Skeletal muscle satellite cell (primary cell): ENCODE measurements around the gene CRHBP.
"Not testable (repeated sequence)": the region's sequence is repeated elsewhere in the genome, so short reads cannot be mapped to it uniquely, and the experiment has no call there.

Source experiments
- H3K27me3 ChIP-seq: 2 replicates; pipeline ENCODE4 v1.7.0; 2013; ENCODE audit warnings: low read length; ENCODE audit not compliant: control insufficient read depth, insufficient read depth
- H3K36me3 ChIP-seq: 2 replicates; pipeline ENCODE4 v1.7.0; 2013; ENCODE audit warnings: mild to moderate bottlenecking, control low read depth, low read length; ENCODE audit not compliant: insufficient read depth
- H3K4me1 ChIP-seq: 2 replicates; pipeline ENCODE4 v1.7.0; 2013; ENCODE audit warnings: low read length; ENCODE audit not compliant: control insufficient read depth, insufficient read depth
- H3K4me2 ChIP-seq: 2 replicates; pipeline ENCODE4 v1.7.0; 2013; ENCODE audit warnings: mild to moderate bottlenecking, low read length
- H3K4me3 ChIP-seq: 2 replicates; pipeline ENCODE4 v1.7.0; 2013; ENCODE audit warnings: low read length
- H3K9ac ChIP-seq: 2 replicates; pipeline ENCODE4 v1.7.0; 2013; ENCODE audit warnings: mild to moderate bottlenecking, low read depth, low read length, moderate library complexity
- H3K9me3 ChIP-seq: replicated peaks from 2 replicates; pipeline ENCODE4 v1.7.0; 2013; ENCODE audit warnings: mild to moderate bottlenecking, control low read depth, low read length

CRHBP gene

DNA sequence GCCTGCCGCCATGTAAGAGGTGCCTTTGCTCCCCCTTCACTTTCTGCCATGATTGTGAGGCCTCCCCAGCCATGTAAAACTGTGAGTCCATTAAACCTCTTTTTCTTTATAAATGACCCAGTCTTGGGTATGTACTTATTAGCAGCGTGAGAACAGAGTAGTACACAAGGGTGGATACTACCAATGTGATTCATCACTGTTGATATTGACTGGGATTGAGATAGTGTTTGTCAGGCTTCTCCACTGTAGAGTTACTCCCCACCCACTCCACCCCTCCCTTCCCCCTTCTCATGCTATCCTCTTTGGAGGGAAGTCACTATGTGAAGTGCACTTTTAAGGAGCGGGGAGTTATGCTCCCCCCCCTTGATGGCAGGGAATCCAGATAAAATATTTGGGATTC, 11.4 kb upstream of the CRHBP start:
- Histone ChIP-seq H3K4me3 (no peak overlapping the region), H3K36me3 (no peaks in the 10 kb centered on the region), H3K9ac (no peak overlapping the region), H3K27me3 (no peaks in the 10 kb centered on the region), H3K9me3 (no peaks in the 10 kb centered on the region), H3K4me1 (peaks cover 21% of the 10 kb centered on the region), H3K4me2 (no peak overlapping the region)

GRCh38 chr5:76942581-76942980, 10.3 kb upstream of the CRHBP start:
- Histone ChIP-seq H3K4me1 (peaks cover 21% of the 10 kb centered on the region), H3K27me3 (no peaks in the 10 kb centered on the region)

DNA sequence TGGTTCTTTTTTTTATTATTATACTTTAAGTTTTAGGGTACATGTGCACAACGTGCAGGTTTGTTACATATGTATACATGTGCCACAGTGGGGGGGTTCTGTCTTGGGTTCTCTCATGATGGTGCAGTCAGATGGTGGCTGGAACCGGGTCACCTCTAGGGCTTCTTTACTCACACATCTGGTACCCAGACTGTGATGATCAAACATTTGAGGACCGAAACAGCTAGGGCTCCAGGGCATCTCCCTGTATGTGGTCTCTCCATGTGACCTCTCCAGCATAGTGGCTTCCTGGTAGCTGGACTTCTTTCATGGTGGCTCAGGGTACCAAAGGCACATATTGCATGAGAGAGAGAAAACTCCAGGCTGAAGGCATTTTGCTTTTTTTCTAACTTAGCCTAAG, 9.8 kb upstream of the CRHBP start:
- Histone ChIP-seq H3K27me3 (no peaks in the 10 kb centered on the region), H3K36me3 (no peaks in the 10 kb centered on the region), H3K9me3 (no peaks in the 10 kb centered on the region)

More at GRCh38 chr5:76942581-76942980, 10.3 kb upstream of the CRHBP start:
- no peak overlapping the region for H3K9ac ChIP-seq
- H3K36me3 ChIP-seq, result no peaks in the 10 kb centered on the region
- no peak overlapping the region for H3K4me3 ChIP-seq
- H3K4me2 ChIP-seq, result peak overlapping the region; percentile 19
- no peaks in the 10 kb centered on the region for H3K9me3 ChIP-seq

DNA sequence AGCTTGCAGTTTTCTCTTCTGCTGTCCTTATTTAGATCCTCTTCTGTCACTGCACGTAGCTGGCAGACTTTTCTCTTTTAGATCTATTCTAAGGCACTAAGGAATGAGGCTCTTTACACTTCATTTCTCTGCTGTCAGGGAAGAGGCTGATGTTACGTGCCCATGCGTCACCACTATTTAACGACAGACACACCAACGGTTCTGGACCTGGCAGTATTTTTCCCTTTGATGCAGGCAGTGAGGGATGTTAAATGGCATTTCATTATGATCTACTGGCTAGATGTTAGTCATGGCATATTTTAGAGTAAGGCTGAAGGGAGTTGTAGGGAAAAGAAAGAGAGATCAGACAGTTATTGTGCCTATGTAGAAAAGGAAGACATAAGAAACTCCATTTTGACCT, 8.2 kb upstream of the CRHBP start:
- Histone ChIP-seq H3K9ac (no peak overlapping the region), H3K4me2 (no peak overlapping the region), H3K9me3 (no peaks in the 10 kb centered on the region), H3K27me3 (no peaks in the 10 kb centered on the region), H3K4me3 (no peak overlapping the region), H3K4me1 (peaks cover 21% of the 10 kb centered on the region), H3K36me3 (no peaks in the 10 kb centered on the region)

More for the DNA sequence above, 9.8 kb upstream of the CRHBP start:
- Histone ChIP-seq H3K4me1 (peaks cover 21% of the 10 kb centered on the region), H3K4me3 (no peak overlapping the region), H3K4me2 (peak overlapping the region; percentile 19), H3K9ac (no peak overlapping the region)

- H3K4me3 ChIP-seq, H3K9ac ChIP-seq, H3K27me3 ChIP-seq, H3K36me3 ChIP-seq, H3K9me3 ChIP-seq, H3K4me2 ChIP-seq: not testable (repeated sequence)
- peaks cover 21% of the 10 kb centered on the region for H3K4me1 ChIP-seq
Observed at GRCh38 chr5:76945238-76945637, 7.6 kb upstream of the CRHBP start.

DNA sequence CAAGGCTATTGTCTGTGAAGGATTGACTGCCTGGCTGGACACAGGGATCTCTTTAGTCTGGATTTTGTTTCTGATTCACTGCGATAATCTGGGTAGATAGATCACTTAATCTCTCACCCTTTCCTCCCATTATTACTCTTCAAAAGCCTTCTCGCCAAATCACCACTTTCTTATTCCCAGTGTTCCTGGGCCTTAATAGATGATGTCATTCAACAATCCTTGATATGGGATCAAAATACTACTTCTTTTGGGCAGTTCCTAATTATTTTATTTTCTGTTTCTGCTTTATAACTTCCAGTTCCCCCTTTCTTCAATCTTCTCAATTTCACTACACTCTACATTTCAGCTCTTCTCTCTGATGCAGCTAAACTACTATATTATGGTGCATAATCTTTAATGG, 6.8 kb upstream of the CRHBP start:
- Histone ChIP-seq H3K27me3 (no peaks in the 10 kb centered on the region), H3K4me1 (peaks cover 21% of the 10 kb centered on the region), H3K9me3 (no peaks in the 10 kb centered on the region), H3K9ac (no peak overlapping the region), H3K36me3 (no peaks in the 10 kb centered on the region), H3K4me2 (no peak overlapping the region), H3K4me3 (no peak overlapping the region)

GRCh38 chr5:76947082-76947503, 5.8 kb upstream of the CRHBP start:
- H3K36me3 ChIP-seq, result no peaks in the 10 kb centered on the region
- H3K4me1 ChIP-seq, result peaks cover 15% of the 10 kb centered on the region
- no peak overlapping the region for H3K4me3 ChIP-seq
- H3K9me3 ChIP-seq, result no peaks in the 10 kb centered on the region
- H3K4me2 ChIP-seq, result no peak overlapping the region
- H3K27me3 ChIP-seq, result no peaks in the 10 kb centered on the region
- H3K9ac ChIP-seq, result no peak overlapping the region

GRCh38 chr5:76953551-76954382, 922 bp downstream of the CRHBP start:
- Histone ChIP-seq H3K4me1 (peaks cover 11% of the 10 kb centered on the region), H3K9me3 (no peaks in the 10 kb centered on the region), H3K4me2 (peak overlapping the region; percentile 92), H3K4me3 (peak overlapping the region; percentile 67), H3K27me3 (peaks cover 39% of the 10 kb centered on the region), H3K36me3 (no peaks in the 10 kb centered on the region), H3K9ac (no peak overlapping the region)

DNA sequence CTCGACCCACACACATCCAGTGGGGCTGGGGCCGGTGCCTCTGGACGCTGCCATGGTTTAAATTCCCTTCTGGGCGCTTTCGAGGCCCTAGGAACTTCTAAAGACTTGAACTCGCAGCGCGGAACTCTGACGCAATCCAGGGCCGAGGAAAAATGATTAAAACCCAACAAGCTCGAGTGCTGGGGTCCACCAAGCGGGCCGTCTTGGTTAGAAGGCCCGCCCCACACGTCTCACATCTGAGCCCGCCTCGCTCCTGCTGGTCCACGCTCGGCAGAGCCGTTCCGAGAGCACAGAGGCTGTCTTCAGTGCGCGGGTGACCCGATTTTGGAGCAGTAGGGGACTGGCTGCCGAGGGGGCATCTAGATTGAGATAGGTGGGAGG, 1.5 kb downstream of the CRHBP start:
- Histone ChIP-seq H3K36me3 (no peaks in the 10 kb centered on the region), H3K9me3 (no peaks in the 10 kb centered on the region), H3K4me3 (peak overlapping the region; percentile 67), H3K4me1 (peaks cover 17% of the 10 kb centered on the region), H3K4me2 (peak overlapping the region; percentile 92), H3K27me3 (peaks cover 39% of the 10 kb centered on the region), H3K9ac (no peak overlapping the region)

DNA sequence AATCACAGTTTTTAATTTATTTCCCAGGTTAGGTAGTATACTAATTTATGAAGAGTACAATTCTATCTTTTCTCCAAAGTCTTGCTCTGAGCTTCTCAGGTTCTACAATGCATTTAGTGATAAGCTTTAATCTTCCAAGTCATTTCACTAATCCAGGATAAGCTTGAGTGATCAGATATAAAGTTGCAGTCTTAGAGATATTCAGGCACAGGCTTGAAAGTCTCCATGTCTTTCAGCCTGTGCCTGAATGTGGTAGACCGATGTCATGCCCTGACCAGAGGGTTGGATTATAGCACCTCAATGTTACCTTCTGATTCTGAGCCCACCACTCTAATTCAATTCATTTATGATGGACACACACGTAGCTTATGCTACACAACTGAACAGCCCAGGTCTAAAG, 3.2 kb downstream of the CRHBP start:
- Histone ChIP-seq H3K36me3 (no peaks in the 10 kb centered on the region), H3K4me3 (no peak overlapping the region), H3K9me3 (no peaks in the 10 kb centered on the region), H3K27me3 (peaks cover 39% of the 10 kb centered on the region), H3K4me2 (no peak overlapping the region), H3K4me1 (peaks cover 24% of the 10 kb centered on the region), H3K9ac (no peak overlapping the region)

GRCh38 chr5:76958991-76959767, 6.3 kb downstream of the CRHBP start:
- no peak overlapping the region for H3K9ac ChIP-seq
- no peak overlapping the region for H3K4me3 ChIP-seq
- H3K4me2 ChIP-seq, result peak overlapping the region; percentile 60

More at GRCh38 chr5:76958991-76959767, 6.3 kb downstream of the CRHBP start:
- no peaks in the 10 kb centered on the region for H3K36me3 ChIP-seq
- H3K9me3 ChIP-seq, result no peaks in the 10 kb centered on the region
- H3K27me3 ChIP-seq, result peaks cover 19% of the 10 kb centered on the region
- peaks cover 20% of the 10 kb centered on the region for H3K4me1 ChIP-seq
